AG04450 (cell line): ENCODE results near the gene SCD5. TPM values are rescaled to one million over a fixed set of nuclear protein-coding genes. Genes with fewer than 3 reads are reported as not detected.

Source experiments
- CTCF ChIA-PET: fragments of 300-600, 350-600 bp; formaldehyde crosslinking; extraction: SDS; loops from one replicate; lab custom pipeline; 2022; ENCODE audit warnings: antibody characterized with exemption, inconsistent platforms; lab: Charles Lee
- POLR2A ChIA-PET: fragments of 350-600 bp; formaldehyde crosslinking; extraction: SDS; loops from one replicate; lab custom pipeline; 2021; ENCODE audit warnings: antibody characterized with exemption, inconsistent platforms; lab: Yijun Ruan, JAX
- DNase-seq: peaks from one replicate; pipeline ENCODE4 v3.0.0-alpha.2; 2011; ENCODE audit warnings: low read depth, low spot score
- H3K27ac ChIP-seq: one replicate; pipeline ENCODE4 v1.5.1; 2012; ENCODE audit warnings: low read depth, low read length, control low read depth
- H3K27me3 ChIP-seq: one replicate; pipeline ENCODE4 v1.6.0; 2012; ENCODE audit warnings: low read length; ENCODE audit not compliant: control insufficient read depth, insufficient read depth
- H3K4me3 ChIP-seq: 2 replicates; pipeline ENCODE4 v1.5.1; 2011; ENCODE audit warnings: mild to moderate bottlenecking, low read depth, low read length, control low read depth
- H3K9me3 ChIP-seq: 2 replicates; pipeline ENCODE4 v1.5.1; 2012; ENCODE audit warnings: low read length; ENCODE audit not compliant: control insufficient read depth, insufficient read depth
- polyA plus RNA-seq: library from polyadenylated mRNA; depleted of rRNA; stranded (reverse); fragments of >200 nt; gene quantifications from 2 replicates; pipeline ENCODE4 v1.2.3, GENCODE V29; 2011
- TF ChIP-seq, protein P1 (sequence below): IDR thresholded peaks from 2 replicates; pipeline ENCODE4 v1.5.1; 2011; ENCODE audit warnings: low read depth, low read length, control low read depth, inconsistent platforms

The SCD5 gene
- polyA plus RNA-seq, 1 experiment, result 13.1 TPM

DNA sequence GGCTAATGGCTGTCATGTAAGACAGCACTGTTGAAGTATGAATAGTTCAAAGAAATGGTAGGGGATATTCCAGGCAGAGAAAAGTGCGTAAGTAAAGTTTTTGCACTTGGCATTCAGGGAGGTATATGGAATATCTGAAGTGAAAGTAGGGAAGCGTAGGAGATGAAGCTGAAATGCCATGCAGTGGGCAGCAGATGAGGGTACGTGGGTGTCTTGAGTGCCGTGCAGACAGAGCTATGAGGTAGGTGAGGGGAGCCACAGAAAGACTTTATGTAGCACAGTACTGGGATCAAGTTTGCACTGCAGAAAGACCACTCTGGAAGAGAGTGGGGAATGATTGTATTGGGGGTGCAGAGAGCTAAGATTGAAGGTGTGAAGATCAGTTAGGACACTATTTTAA is 5.2 kb upstream of the SCD5 start:
- POLR2A ChIA-PET, result no interaction called here
- TF ChIP-seq, protein P1, sequence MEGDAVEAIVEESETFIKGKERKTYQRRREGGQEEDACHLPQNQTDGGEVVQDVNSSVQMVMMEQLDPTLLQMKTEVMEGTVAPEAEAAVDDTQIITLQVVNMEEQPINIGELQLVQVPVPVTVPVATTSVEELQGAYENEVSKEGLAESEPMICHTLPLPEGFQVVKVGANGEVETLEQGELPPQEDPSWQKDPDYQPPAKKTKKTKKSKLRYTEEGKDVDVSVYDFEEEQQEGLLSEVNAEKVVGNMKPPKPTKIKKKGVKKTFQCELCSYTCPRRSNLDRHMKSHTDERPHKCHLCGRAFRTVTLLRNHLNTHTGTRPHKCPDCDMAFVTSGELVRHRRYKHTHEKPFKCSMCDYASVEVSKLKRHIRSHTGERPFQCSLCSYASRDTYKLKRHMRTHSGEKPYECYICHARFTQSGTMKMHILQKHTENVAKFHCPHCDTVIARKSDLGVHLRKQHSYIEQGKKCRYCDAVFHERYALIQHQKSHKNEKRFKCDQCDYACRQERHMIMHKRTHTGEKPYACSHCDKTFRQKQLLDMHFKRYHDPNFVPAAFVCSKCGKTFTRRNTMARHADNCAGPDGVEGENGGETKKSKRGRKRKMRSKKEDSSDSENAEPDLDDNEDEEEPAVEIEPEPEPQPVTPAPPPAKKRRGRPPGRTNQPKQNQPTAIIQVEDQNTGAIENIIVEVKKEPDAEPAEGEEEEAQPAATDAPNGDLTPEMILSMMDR, result no peak
- CTCF ChIA-PET, result no interaction called here
- DNase-seq, result no peak
- no peak overlapping the region for H3K4me3 ChIP-seq
- no peaks in the 10 kb centered on the region for H3K9me3 ChIP-seq
- H3K27me3 ChIP-seq, result peaks cover 14% of the 10 kb centered on the region
- H3K27ac ChIP-seq, result no peak overlapping the region

DNA sequence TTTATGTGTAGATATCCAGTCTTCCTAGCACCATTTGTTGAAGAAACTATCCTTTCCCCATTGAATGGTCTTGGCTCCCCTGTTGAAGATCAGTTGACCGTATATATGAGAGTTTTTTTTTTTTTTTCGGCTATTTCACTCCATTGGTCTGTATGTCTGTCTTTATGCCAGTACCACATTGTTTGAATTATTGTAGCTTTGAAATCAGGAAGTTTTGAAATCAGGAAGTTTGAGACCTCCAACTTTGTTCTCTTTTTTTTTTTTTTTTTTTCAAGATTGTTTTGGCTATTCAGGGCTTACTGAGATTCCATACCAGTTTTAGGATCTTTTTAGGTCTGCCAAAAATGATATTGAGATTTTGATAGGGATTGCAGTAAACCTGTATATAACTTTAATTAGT is 4.3 kb upstream of the SCD5 start:
- DNase-seq, result no peak
- H3K4me3 ChIP-seq, result no peak overlapping the region
- H3K27ac ChIP-seq, result no peak overlapping the region
- no peaks in the 10 kb centered on the region for H3K9me3 ChIP-seq
- H3K27me3 ChIP-seq, result peaks cover 14% of the 10 kb centered on the region
- CTCF ChIA-PET, result interaction anchor here (1.8 kb wide), 1 partner anchor 64 kb away, joined by 7 read pairs; no protein-coding TSS in a partner anchor
- POLR2A ChIA-PET, result no interaction called here
- TF ChIP-seq, protein P1, result no peak

DNA sequence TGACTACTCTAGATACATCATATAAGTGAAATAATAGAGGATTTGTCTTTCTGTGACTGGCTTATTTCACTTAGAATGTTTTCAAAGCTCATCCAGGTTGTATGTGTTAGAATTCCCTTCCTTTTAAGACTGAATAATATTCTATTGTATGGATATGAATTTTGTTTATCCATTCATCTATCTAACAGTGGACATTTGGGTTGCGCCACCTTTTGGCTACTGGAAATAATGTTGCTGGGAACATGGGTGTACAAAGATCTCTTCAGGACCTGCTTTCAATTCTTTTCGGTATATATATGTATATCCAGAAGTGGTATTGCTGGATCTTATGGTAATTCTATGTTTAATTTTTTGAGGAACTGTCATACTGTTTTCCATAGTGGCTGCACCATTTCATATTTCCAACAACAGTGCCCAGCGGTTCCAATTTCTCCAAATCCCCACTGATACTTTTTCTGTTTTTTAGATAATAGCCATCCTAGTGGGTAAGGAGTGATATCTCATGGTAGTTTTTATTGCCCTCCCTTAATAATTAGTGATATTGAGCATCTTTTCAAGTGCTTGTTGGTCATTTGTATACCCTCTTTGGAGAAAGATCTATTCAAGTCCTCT is 3.4 kb upstream of the SCD5 start:
- Histone ChIP-seq H3K4me3 (no peak overlapping the region), H3K27me3 (peaks cover 14% of the 10 kb centered on the region), H3K27ac (no peak overlapping the region), H3K9me3 (no peaks in the 10 kb centered on the region)
- TF ChIP-seq, protein P1, result peak; percentile 62
- ChIA-PET CTCF (interaction anchor here (1.8 kb wide), 1 partner anchor 63 kb away, joined by 7 read pairs; no protein-coding TSS in a partner anchor), POLR2A (no interaction called here)
- DNase-seq, result no peak

DNA sequence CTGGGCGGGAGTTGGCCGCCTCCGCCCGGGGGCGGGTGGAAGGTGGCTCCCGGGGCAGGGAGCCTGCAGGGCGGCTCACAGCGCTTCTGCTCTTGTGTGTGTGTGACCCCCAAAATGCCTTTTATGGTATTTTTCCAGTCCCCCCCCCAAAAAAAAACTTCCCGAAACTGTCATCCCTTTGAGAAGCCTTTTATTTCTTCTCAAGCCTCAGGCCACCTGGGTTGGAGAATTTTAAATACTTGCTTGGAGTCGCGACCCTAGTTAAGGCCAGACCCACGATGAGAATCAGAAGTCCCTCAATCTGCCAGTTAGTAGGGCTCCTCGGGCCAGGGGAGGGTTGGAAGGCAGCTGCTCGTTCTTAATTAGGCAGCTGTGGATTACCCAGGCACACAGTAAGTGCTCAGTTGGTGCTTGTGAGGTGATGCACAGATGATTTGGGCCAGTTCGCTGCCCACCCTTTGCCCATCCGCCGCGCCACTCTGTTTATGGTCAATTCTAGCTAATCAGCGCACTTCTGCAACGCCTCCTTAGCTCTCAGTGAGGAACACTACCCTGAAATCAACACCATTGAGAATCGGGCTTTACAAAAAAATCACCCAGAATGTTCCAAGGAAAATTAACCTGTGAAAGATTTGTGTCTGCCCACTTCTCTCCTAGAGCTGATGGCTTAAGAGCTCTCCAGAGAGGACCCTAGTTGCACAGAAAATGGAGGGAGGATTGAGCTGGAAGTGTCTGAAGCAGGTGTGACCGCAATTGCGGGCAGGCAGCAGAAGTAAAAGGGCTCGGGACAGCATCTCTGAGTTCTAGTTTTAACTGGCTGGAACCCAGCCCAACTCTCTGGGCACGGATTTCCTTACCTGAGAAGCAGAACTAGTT is 648 bp upstream of the SCD5 start:
- no peak for DNase-seq

More for the DNA sequence above, 648 bp upstream of the SCD5 start:
- no peaks in the 10 kb centered on the region for H3K9me3 ChIP-seq
- H3K4me3 ChIP-seq, result peak overlapping the region; percentile 73
- CTCF ChIA-PET, result interaction anchor here (0.8 to 1.4 kb wide), 6 partner anchors 13 to 338 kb away, joined by 3 to 6 read pairs (median 4); no protein-coding TSS in a partner anchor
- TF ChIP-seq, protein P1, result no peak
- POLR2A ChIA-PET, result interaction anchor here (0.5 to 1.5 kb wide), 5 partner anchors 12 to 564 kb away, joined by 3 to 11 read pairs (median 6); partner anchors contain the start of gene COPS4
- H3K27ac ChIP-seq, result no peak overlapping the region
- peaks cover 13% of the 10 kb centered on the region for H3K27me3 ChIP-seq
